HPDE6-E6E7 (cell line): Measurements from ENCODE around the gene GEMIN2.
"Not testable (repeated sequence)": the region's sequence is repeated elsewhere in the genome, so short reads cannot be mapped to it uniquely, and the experiment has no call there.

Experiments used
- DNase-seq: peaks from one replicate; pipeline ENCODE4 v3.0.0; 2011; ENCODE audit warnings: missing footprints; ENCODE audit errors: extremely low spot score

GEMIN2 gene

DNA sequence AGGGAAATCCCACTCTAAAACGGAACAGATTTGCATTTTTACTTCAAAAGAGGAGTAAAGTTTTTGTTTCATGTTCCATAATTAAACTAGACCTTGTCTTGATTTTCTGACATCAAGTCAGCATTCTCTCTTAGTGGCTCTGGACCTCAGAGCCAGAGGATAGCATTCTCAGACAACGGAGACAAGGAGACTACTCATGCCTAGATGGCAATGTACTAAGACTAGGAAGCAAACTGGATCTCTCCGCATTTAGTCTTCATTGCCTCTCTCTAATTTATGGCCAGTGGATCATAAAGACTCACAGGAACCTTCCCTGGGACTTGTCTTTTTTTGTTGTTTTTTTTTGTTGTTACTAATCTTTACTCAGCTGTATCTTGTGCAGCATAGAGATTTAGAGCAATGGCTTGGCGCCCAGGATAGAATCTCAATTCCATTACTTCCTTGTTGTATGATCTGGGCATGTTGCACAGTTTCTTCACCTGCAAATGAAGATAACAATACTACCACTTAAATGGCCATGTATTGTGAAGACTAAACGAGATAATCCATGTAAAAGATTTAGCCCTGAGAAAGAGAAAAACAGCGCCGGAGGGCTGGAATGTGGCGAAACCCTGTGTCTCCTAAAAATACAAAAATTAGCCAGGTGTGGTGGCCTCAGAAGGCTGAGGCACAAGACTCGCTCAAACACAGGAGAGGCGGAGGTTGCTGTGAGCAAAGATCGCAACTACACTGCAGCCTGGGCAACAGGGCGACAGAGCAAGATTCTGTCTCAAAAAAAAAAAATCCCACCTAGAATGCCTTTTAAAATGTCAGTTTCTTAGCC, 4.0 kb upstream of the GEMIN2 start:
- DNase-seq: no peak

DNA sequence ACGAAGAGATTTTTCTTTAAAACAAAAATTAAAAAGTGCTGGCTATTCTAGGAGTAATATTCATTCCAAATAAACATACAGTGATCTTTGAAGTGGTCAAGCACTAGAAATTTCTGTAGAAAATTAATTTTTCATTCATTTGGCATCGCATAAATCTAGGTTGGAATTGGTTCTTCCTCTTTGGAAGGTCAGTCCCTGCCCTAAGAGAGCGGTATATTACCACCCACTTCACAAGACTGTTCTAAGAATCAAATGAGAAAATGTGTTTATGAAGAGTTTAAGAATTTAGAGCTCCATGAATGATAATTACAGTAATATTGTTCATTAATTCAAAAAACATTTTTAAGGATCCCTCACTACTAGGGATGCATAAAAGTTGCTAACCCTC, 444 bp upstream of the GEMIN2 start:
- no peak for DNase-seq

DNA sequence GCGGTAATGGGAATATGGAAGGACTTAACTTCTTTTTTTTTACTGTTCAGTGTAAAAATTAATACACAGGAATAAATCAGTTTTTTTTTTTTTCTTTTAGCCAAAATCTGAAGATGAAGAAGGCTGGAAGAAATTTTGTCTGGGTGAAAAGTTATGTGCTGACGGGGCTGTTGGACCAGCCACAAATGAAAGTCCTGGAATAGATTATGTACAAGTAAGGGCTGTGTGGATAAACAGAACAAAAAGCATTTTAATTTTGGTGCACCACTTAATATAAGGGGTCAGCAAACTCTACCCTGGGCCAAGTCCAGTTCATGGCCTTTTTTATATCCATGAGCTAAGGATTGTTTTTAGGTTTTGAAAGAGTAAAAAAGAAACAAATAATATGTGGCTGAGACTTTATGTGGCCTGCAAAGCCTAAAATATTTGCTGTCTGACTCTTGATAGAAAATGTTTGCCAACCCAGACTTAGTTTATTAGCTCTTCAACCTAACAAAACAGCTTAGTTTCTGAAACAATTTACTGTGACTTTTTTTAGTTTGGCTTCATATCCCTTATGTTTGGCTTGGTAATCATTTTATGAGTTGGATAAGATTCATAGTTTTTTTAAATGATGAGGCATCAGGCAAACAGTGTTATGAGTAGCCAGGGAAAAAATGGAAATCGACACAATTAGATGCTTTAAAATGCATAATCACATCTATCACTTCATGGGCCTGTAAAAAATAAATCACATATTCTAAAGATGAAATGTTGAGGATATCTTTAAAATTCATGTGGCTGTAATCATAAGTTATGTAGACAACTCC, 8.4 kb downstream of the GEMIN2 start:
- no peak for DNase-seq

DNA sequence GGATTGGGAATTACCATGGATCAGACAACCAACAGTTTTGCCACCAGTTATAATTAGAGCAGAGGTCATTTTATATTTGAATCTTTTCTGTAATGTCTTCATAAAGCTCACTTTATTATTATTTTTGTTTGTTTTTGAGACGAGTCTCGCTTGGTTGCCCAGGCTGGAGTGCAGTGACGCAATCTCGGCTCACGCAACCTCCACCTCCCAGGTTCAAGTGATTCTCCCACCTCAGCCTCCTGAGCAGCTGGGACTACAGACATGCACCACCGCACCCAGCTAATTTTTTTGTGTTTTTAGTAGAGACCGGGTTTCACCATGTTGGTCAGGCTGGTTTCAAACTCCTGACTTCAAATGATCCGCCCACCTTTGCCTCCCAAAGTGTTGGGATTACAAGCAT, 23.7 kb downstream of the GEMIN2 start:
- not testable (repeated sequence) for DNase-seq

DNA sequence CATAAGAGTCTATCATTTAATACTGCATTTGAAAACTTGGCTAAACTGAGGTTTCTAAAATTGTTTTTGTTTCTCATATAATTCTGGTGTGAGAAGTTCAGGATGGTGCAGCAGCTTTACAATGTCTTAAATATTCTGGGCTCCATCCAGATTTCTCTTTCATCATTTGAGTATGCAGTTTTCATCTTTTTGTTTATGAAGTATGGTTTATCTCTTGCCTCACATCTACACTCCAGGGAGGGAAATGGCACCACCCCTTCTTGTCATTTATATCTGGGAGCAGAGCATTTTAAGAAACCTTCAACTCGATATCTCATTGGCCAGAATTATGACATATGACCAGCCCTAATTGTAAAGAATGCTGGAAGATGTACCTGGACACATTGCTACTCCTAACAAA, 24.3 kb downstream of the GEMIN2 start:
- DNase-seq: no peak

DNA sequence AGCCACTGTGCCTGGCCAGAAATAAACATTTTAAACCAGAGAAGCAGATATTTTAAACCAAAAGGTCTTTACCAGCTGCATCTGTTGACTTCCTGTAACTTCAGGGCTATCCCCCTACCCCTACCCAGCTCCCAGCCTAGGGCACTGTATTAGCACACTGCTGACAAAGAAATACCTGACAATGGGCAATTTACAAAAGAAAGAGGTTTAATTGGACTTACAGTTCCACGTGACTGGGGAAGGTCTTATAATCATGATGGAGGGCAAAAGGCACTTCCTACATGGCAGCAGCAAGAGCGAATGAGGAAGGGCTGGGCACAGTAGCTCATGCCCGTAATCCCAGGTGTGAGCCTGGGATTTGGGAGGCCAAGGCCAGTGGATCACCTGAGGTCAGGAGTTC, 26.0 kb downstream of the GEMIN2 start:
- no peak for DNase-seq

DNA sequence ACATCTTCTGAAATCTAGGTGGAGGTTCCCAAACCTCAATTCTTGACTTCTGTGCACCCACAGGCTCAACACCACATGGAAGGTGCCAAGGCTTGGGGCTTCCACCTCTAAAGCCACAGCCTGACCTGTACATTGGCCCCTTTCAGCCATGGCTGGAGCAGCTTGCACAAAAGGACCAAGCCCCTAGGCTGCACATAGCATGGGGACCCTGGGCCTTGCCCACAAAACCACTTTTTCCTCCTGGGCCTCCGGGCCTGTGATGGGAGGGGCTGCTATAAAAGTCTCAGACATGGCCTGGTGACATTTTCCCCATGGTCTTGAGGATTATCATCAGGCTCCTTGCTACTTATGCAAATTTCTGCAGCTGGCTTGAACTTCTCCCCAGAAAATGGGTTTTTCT, 27.5 kb downstream of the GEMIN2 start:
- DNase-seq: not testable (repeated sequence)

DNA sequence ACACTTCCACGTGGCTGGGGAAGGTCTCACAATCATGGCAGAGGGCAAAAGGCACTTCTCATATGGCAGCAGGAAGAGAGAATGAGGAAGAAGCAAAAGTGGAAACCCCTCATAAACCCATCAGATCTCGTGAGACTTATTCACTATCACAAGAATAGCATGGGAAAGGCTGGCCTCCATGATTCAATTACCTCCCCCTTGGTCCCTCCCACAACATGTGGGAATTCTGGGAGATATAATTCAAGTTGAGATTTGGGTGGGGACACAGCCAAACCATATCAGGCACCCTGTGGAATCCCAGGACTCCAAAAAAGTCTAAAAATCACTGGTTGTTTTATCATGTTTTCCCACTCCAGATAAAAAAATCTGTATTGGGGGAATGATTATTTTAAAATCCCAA, 29.1 kb downstream of the GEMIN2 start:
- DNase-seq: not testable (repeated sequence)

DNA sequence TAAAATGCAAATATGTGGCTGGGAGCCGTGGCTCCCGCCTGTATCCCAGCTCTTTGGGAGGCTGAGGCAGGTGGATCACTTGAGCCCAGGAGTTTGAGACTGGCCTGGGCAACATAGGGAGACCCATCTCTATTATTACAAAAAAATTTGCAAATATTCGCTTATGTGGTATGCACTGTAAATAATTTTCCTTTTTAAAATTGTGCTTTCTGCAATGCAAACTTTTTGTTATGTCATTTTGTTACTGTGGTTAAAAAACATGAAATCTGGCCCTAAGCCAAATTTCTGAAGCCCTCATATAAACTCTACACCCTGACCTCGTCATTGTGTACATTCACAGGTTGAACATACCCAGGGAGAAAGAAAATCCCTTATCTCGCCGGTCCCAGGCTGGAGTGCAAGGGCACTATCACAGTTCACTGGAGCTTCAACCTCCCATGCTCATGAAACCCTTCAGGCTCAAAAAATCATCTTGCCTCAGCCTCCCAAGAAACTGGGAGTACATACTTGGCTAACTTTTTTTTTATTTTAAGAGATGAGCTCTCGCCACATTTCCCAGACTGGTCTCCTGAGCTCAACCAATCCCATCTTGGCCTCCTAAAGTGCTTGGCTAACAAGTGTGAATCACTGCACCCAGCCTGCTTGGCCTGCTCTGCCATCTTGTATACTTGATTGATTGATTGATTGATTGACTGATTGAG, 31.3 kb downstream of the GEMIN2 start:
- DNase-seq: no peak

DNA sequence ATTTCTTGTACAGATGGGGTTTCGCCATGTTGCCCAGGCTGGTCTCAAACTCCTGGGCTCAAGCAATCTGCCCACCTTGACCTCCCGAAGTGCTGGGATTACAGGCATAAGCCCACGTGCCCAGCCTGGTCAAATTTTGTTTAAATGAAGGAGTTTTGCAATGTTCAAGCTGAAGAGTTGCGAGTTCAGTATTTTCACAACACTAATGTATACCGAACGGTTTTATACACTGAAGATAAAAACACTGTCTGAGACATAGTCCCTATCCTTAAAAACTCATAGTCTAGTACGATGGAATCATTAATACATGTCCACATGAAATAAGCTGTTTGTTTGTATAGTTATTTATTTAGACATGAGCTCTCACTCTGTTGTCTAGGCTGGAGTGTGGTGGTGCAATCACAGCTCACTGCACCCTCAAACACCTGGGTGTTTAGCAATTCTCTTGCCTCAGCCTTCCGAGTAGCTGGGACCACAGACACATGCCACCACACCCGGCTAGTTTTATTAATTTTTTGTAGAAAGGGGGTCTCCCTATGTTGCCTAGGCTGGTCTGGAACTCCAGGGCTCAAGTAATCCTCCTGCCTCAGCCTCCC, 40.6 kb downstream of the GEMIN2 start:
- DNase-seq: no peak

DNA sequence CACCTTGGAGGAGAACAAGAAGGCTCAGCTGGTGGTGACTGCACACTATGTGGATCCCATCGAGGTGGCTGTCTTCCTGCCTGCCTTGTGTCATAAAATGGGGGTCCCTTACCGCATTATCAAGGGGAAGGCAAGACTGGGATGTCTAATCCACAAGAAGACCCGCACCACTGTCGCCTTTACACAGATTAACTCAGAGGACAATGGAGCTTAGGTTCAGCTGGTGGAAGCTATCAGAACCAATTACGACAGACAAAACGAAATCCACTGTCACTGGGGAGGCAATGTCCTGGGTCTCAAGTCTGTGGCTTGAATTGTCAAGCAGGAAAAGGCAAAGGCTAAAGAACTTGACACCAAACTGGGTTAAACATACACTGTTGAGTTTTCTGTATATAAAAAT, 43.4 kb downstream of the GEMIN2 start:
- no peak for DNase-seq

DNA sequence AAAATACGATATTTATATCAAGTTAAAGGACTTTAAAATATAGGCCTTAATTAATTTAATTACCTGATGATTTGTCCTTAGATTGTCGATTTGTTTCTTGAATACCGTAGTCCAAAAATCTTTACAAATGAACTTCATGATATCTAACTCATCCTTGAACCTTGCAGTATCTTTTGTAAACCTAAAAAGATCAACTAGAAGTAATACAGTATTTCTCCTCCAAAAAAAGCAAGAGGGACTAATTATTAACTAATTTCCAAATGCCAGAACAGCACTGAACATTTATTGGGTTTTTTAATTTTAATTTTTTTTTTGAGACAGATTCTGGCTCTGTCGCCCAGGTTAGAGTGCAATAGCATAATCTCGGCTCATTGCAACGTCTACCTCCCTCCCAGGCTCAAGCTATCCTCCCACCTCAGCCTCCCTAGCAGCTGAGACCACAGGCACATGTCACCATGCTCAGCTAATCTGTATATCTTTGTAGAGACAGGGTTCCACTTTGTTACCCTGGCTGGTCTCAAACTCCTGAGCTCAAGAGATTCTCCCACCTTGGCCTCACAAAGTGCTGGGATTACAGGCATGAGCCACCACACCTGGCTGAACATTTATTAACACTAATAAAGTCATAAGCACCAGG, 44.2 kb downstream of the GEMIN2 start:
- DNase-seq: no peak

DNA sequence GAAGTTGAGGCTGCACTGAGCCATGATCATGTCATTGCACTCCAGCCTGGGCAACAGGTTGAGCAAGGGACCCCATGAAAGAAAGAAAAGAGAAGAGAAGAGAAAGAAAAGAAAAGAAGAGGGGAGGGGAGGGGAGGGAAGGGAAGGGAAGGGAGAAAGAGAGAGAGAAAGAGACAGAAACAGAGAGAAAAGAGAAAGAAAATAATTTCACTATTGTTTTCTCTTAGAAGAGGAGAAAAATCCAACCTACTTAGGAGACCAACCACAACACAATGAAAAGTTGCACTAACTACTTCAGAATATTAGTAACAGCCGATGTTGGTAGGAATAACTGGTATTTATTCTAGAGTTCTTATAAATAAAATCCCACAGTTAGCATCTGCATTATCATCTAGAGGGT, 46.4 kb downstream of the GEMIN2 start:
- no peak for DNase-seq

DNA sequence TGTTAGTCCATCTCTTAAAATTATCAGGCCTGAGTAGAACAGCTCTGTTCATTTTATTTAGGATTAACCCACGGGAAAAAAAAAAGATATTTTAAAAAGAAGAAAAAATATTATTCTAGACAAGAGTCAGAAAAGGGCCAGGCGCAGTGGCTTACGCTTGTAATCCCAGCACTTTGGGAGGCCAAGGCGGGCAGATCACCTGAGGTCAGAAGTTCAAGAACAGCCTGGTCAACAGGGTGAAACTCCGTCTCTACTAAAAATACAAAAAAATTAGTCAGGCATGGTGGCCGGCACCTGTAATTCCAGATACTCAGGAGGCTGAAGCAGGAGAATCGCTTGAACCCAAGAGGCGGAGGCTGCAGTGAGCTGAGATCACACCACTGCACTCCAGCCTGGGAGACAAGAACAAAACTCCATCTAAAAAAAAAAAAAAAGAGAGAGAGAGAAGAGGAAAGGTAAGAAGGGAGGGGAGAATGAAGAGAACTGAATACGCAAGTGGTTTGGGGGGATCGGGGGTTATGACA, 53.7 kb downstream of the GEMIN2 start:
- not testable (repeated sequence) for DNase-seq

DNA sequence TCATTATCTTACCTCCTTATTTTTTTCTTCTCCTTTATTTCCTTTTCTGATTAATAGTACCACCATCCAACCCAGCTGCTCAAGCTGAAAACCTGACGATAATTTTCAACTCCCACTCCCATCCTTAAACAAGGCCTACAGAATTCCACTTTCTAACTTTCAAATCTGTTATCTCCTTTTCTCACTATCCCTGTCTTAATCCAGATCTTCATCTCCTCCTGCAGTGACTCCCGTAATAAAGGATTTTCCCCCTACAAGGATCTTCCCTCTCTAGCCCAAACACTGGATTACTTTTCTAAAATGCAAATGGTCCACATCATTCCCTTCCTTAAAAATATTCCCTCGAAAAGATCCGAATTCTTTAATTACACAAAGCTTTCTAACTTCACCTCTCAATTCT, 54.5 kb downstream of the GEMIN2 start:
- DNase-seq: no peak

DNA sequence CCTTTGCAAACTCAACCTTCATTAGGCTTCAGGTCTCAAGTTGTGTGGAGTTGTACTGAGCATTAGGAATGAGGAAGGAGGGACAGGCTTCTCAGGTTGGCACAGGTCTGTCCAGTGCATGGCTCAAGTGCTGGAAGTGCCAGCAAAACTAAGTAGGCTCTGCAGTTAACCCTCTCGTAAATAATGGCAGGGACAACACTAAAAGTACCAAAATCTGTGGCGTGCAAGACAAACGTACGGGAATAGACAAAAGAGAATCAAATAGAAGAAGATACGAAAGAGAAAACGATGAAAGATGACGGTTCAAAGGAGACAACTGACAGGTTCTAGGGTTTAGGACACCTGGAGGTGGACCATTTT, 55.4 kb downstream of the GEMIN2 start:
- DNase-seq: no peak

DNA sequence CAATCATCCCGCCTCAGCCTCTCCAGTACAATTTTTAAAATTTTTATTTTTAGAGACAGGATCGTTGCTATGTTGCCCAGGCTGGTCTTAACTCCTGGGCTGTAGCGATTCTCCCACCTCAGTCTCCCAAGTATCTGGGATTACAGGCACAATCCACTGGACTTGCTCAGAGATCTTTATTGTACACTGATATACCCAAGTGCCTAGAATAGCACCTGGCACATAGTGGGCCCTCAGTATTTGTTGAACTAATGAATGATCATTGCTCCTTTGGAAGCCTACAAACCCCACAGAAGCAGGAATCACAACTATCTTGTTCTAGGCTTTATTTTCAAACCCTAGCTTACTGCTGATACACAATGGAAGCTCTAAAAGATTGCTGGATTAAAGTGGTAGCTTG, 59.1 kb downstream of the GEMIN2 start:
- no peak for DNase-seq

DNA sequence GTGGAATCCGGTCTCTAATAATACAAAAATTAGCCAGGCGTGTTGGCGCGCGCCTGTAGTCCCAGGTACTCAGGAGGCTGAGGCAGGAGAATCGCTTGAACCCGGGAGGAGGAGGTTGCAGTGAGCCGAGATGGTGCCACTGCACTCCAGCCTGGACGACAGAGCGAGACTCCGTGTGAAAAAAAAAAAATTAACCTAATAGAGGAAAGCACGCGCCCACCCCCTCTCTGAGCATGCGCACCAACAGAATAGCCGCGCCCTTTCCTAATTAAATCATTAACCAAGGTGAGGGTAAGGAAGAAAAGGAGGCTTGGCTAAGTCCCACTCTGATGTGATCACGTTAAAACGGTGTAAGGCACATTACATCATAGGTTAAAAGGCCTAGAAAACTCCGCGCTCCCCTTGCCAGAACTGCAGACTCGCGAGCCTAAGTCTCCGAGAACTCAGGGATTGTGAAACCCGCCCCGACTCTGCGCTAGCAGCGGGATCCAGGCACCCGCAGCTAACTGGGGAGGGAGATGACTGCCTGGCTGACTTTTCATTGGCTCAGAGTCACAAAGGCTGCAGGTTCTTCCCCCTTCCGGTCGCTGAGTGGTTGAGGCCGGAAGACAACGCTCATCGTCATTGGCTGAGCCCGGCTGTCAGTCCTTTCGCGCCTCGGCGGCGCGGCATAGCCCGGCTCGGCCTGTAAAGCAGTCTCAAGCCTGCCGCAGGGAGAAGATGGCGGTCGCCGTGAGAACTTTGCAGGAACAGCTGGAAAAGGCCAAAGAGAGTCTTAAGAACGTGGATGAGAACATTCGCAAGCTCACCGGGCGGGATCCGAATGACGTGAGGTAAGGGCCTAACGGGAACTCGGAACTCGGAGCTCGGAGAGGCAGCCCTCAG, 60.7 kb downstream of the GEMIN2 start, which contains the start of gene PNN:
TSS of gene PNN (plus strand) at position 695 of the 885 bp plus-strand sequence. CDS start at position 721, 26 bp downstream.
- peak; percentile 97 for DNase-seq

DNA sequence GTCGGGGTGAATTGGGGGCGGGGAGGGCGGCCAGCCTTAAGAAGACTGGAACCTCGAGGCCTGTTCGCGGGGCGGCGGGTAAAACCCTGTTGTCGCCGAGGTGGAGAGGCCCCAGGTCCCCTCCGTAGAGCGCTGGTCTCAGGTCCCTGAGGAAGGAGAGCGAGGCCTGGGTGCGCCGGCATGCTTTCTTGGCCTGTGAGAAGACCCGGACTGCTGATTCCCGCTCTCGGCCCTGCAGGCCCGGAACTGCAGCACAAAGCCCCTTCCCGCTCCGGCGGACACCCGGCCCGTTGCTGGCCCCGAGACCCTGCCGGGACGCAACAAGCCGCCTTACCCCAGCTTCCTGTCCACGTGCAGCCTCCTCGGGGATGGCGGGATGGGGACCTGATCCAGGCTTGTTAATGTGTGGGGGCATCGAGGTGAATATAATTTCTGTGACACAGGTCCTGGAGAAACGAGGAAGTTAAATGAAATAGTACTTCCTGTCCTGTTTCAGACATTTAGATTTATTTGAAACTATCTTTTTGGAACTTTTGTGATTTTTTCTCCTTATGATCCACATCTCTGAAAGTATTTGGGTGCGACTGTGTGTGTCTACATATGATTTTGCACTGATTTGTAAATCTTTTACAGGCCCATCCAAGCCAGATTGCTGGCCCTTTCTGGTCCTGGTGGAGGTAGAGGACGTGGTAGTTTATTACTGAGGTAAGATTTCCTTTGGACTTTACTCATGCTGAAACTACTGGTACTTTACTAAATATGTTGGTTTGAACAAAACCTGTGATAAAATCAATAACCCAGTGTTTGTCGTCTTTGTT, 61.5 kb downstream of the GEMIN2 start:
- no peak for DNase-seq
